ENCODE results near the gene NAP1L1. TPM values are rescaled to one million over a fixed set of nuclear protein-coding genes. Genes with fewer than 3 reads are reported as not detected.

NAP1L1 gene
- total RNA-seq, 1 experiment from 2014 or later = 620 TPM

GRCh38 chr12:76028571-76029277, 55.8 kb downstream of the NAP1L1 start:
- H3K4me1 ChIP-seq (ENCODE audit: control insufficient read depth, insufficient read depth, low read length) = peaks cover 36% of the 10 kb centered on the region
- peaks cover 26% of the 10 kb centered on the region for H3K36me3 ChIP-seq (ENCODE audit: control insufficient read depth, insufficient read depth, low read length)
- CTCF ChIA-PET = no interaction called here
- in situ Hi-C loops (cut with HindIII; ENCODE audit: low pct_unique_long_range_greater_than_20kb, low sequenced_read_pairs) = no loop called here
- no peaks in the 10 kb centered on the region for H3K9me3 ChIP-seq (ENCODE audit: control insufficient read depth, insufficient read depth, low read depth, low read length)
- no peaks in the 10 kb centered on the region for H3K27me3 ChIP-seq (ENCODE audit: control insufficient read depth, insufficient read depth, low read length)
- TF ChIP-seq SIN3A (IDR thresholded peaks at IDR 0.05; ENCODE audit: borderline replicate concordance, insufficient read depth, low read depth, low read length) (0 out of 2 replicates have a peak, but pooled peaks have one; percentile 43), TCF7L2 (IDR thresholded peaks at IDR 0.05; ENCODE audit: low read depth, low read length) (0 out of 2 replicates have a peak, but pooled peaks have one; percentile 28), REST (IDR thresholded peaks at IDR 0.05; ENCODE audit: insufficient read depth in 1 of 2, low read depth in 2 of 2, low read length in 1 of 2) (no peak), CTCF (IDR thresholded peaks at IDR 0.05) (no peak), POLR2AphosphoS5 (IDR thresholded peaks at IDR 0.05; ENCODE audit: low read depth, low read length) (peak; percentile 81)
- peak overlapping the region; percentile 100 for H3K27ac ChIP-seq (ENCODE audit: low read length)
- DNase-seq (ENCODE audit: low read depth, low spot score) = no peak
- no peak for ATAC-seq
- POLR2A ChIA-PET = interaction anchor here (0.7 kb wide), 2 partner anchors 44 to 47 kb away, joined by 3 to 5 read pairs; no protein-coding TSS in a partner anchor
- TSS peak; percentile 63 for BruUV-seq (replicated peaks)
- intact Hi-C loops (cut with micrococcal nuclease; ENCODE audit: unreplicated experiment) = loop anchor here (5.0 to 10.0 kb wide), 3 partner anchors 114 to 516 kb away; partner anchors contain the start of gene KRR1
- peak overlapping the region; percentile 79 to 93 for H3K4me3 ChIP-seq (ENCODE audit: low read depth in 2 of 2, low read length in 2 of 2)

GRCh38 chr12:76026643-76027063, 57.8 kb downstream of the NAP1L1 start:
- in situ Hi-C loops (cut with HindIII; ENCODE audit: low pct_unique_long_range_greater_than_20kb, low sequenced_read_pairs) = no loop called here
- ATAC-seq = no peak
- H3K4me1 ChIP-seq (ENCODE audit: control insufficient read depth, insufficient read depth, low read length) = peaks cover 51% of the 10 kb centered on the region

More at GRCh38 chr12:76026643-76027063, 57.8 kb downstream of the NAP1L1 start:
- no TSS peak for BruUV-seq (replicated peaks)
- intact Hi-C loops (cut with micrococcal nuclease; ENCODE audit: unreplicated experiment) = loop anchor here (5.0 to 10.0 kb wide), 3 partner anchors 112 to 514 kb away; partner anchors contain the start of gene KRR1
- ChIA-PET POLR2A (interaction anchor here (0.6 to 1.3 kb wide), 6 partner anchors 14 to 533 kb away, joined by 3 to 5 read pairs (median 3); partner anchors contain the start of gene OSBPL8), CTCF (no interaction called here)
- DNase-seq (ENCODE audit: low read depth, low spot score) = no peak
- Histone ChIP-seq H3K36me3 (ENCODE audit: control insufficient read depth, insufficient read depth, low read length) (peaks cover 26% of the 10 kb centered on the region), H3K4me3 (ENCODE audit: low read depth in 2 of 2, low read length in 2 of 2) (peak overlapping the region; percentile 79 to 93), H3K9me3 (ENCODE audit: control insufficient read depth, insufficient read depth, low read depth, low read length) (no peaks in the 10 kb centered on the region), H3K27ac (ENCODE audit: low read length) (peak overlapping the region; percentile 100), H3K27me3 (ENCODE audit: control insufficient read depth, insufficient read depth, low read length) (no peaks in the 10 kb centered on the region)
- TF ChIP-seq POLR2AphosphoS5 (IDR thresholded peaks at IDR 0.05; ENCODE audit: low read depth, low read length) = peak; percentile 97
- TF ChIP-seq SIN3A (IDR thresholded peaks at IDR 0.05; ENCODE audit: borderline replicate concordance, insufficient read depth, low read depth, low read length) = 0 out of 2 replicates have a peak, but pooled peaks have one; percentile 60
- TF ChIP-seq REST (IDR thresholded peaks at IDR 0.05; ENCODE audit: insufficient read depth in 1 of 2, low read depth in 2 of 2, low read length in 1 of 2) = peak in 1 of 2 experiments; percentile 19; a peak in 1 of 4 replicates
- no peak for TF ChIP-seq TCF7L2 (IDR thresholded peaks at IDR 0.05; ENCODE audit: low read depth, low read length)
- TF ChIP-seq CTCF (IDR thresholded peaks at IDR 0.05) = no peak

Measured in Panc1 (cell line).